DND-41 (cell line): ENCODE data around the gene TRMT10B.
"Not testable (repeated sequence)": the region's sequence is repeated elsewhere in the genome, so short reads cannot be mapped to it uniquely, and the experiment has no call there.

Source experiments
- EZH2 ChIP-seq: IDR thresholded peaks from 3 replicates; pipeline ENCODE4 v1.6.1; 2012; ENCODE audit warnings: borderline replicate concordance, low read depth, mild to moderate bottlenecking, moderate library complexity, low read length, inconsistent platforms; ENCODE audit not compliant: severe bottlenecking
- TF ChIP-seq, protein P1 (sequence below): IDR thresholded peaks from 2 replicates; pipeline ENCODE4 v1.5.1; 2012; ENCODE audit warnings: borderline replicate concordance, low read length, moderate library complexity, mild to moderate bottlenecking; ENCODE audit not compliant: poor library complexity, severe bottlenecking; ENCODE audit errors: extremely low read depth

DNA sequence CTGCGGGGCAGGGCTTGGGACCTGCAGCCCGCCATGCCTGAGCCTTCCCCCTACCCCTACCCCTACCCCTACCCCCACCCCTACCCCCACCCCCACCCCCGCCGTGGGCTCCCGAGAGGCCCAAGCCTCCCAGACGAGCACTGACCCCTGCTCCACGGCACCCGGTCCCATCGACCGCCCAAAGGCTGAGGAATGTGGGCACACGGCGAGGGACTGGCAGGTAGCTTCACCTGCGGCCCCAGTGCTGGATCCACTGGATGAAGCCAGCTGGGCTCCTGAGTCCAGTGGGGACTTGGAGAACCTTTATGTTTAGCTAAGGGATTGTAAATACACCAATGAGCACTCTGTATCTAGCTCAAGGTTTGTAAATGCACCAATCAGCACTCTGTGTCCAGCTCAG is 1.5 kb upstream of the TRMT10B start:
- TF ChIP-seq, protein P1, sequence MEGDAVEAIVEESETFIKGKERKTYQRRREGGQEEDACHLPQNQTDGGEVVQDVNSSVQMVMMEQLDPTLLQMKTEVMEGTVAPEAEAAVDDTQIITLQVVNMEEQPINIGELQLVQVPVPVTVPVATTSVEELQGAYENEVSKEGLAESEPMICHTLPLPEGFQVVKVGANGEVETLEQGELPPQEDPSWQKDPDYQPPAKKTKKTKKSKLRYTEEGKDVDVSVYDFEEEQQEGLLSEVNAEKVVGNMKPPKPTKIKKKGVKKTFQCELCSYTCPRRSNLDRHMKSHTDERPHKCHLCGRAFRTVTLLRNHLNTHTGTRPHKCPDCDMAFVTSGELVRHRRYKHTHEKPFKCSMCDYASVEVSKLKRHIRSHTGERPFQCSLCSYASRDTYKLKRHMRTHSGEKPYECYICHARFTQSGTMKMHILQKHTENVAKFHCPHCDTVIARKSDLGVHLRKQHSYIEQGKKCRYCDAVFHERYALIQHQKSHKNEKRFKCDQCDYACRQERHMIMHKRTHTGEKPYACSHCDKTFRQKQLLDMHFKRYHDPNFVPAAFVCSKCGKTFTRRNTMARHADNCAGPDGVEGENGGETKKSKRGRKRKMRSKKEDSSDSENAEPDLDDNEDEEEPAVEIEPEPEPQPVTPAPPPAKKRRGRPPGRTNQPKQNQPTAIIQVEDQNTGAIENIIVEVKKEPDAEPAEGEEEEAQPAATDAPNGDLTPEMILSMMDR = not testable (repeated sequence)
- not testable (repeated sequence) for TF ChIP-seq EZH2
